OCI-LY7 (cell line): ENCODE measurements around the gene POR. TPM values are rescaled to one million over a fixed set of nuclear protein-coding genes. Genes with fewer than 3 reads are reported as not detected.

ENCODE experiments used
- BruUV-seq: library from RNA; stranded (reverse); fragments of 400-500 nt; replicated peaks from 2 replicates; lab custom pipeline; 2021; lab: Mats Ljungman, UMichigan
- CTCF ChIA-PET: fragments of 300-600 bp; sonication (Branson Sonifier 250); formaldehyde crosslinking; loops from one replicate; lab custom pipeline; 2022; ENCODE audit warnings: antibody characterized with exemption; ENCODE audit not compliant: unreplicated experiment; lab: Charles Lee
- POLR2A ChIA-PET: fragments of 300-600 bp; sonication (Branson Sonifier 250); formaldehyde crosslinking; loops from one replicate; lab custom pipeline; 2022; ENCODE audit warnings: antibody characterized with exemption; lab: Charles Lee
- DNase-seq: peaks from one replicate; pipeline ENCODE4 v3.0.0-alpha.2; 2015; ENCODE audit warnings: low spot score
- H2AFZ ChIP-seq: fragments of 200-600 bp; sonication (generic), shearing (Covaris generic); 2 replicates; pipeline ENCODE4 v1.6.1; 2014; ENCODE audit warnings: mild to moderate bottlenecking, antibody characterized with exemption, low read length, moderate library complexity
- H3K27ac ChIP-seq: fragments of 200-600 bp; sonication (generic); 2 replicates; pipeline ENCODE4 v1.5.1; 2014; ENCODE audit warnings: mixed run types, low read depth, mild to moderate bottlenecking, moderate library complexity, low read length, inconsistent platforms; ENCODE audit not compliant: poor library complexity, severe bottlenecking
- H3K36me3 ChIP-seq: fragments of 200-600 bp; sonication (generic); 2 replicates; pipeline ENCODE4 v1.6.1; 2014; ENCODE audit warnings: mild to moderate bottlenecking, antibody characterized with exemption, low read length, moderate library complexity, mixed read lengths; ENCODE audit not compliant: insufficient read depth
- H3K4me1 ChIP-seq: fragments of 200-600 bp; sonication (generic); 2 replicates; pipeline ENCODE4 v1.5.1; 2014; ENCODE audit warnings: mild to moderate bottlenecking, low read length; ENCODE audit not compliant: insufficient read depth, poor library complexity, severe bottlenecking
- H3K4me2 ChIP-seq: fragments of 200-600 bp; sonication (generic); 2 replicates; pipeline ENCODE4 v1.6.1; 2014; ENCODE audit warnings: mild to moderate bottlenecking, low read length
- H3K4me3 ChIP-seq: fragments of 200-600 bp; sonication (generic); 2 replicates; pipeline ENCODE4 v1.5.1; 2014; ENCODE audit warnings: mild to moderate bottlenecking, low read depth, low read length; ENCODE audit not compliant: poor library complexity, severe bottlenecking
- H3K79me2 ChIP-seq: fragments of 200-600 bp; sonication (generic); 2 replicates; pipeline ENCODE4 v1.6.1; 2016; ENCODE audit warnings: low read depth, mild to moderate bottlenecking, low read length, moderate library complexity, mixed read lengths; ENCODE audit not compliant: insufficient read depth
- H3K9me2 ChIP-seq: fragments of 200-600 bp; sonication (generic); 2 replicates; pipeline ENCODE4 v1.6.1; 2016; ENCODE audit warnings: mild to moderate bottlenecking, low read length, mixed read lengths; ENCODE audit not compliant: insufficient read depth
- H3K9me3 ChIP-seq: fragments of 200-600 bp; sonication (generic); 2 replicates; pipeline ENCODE4 v1.6.1; 2014; ENCODE audit warnings: mild to moderate bottlenecking, mixed run types, low read length, mixed read lengths
- H4K20me1 ChIP-seq: fragments of 200-600 bp; sonication (generic); 2 replicates; pipeline ENCODE4 v1.6.1; 2014; ENCODE audit warnings: mild to moderate bottlenecking, antibody characterized with exemption, low read length, moderate library complexity, mixed read lengths; ENCODE audit not compliant: insufficient read depth
- CTCF ChIP-seq: fragments of 200-600 bp; sonication (generic); conservative IDR thresholded peaks from 2 replicates; pipeline ENCODE4 v1.5.1; 2014; ENCODE audit warnings: mild to moderate bottlenecking, antibody characterized with exemption, low read length, moderate library complexity, mixed read lengths
- EZH2phosphoT487 ChIP-seq: fragments of 200-600 bp; sonication (generic); IDR thresholded peaks from 2 replicates; pipeline ENCODE4 v1.6.1; 2018; ENCODE audit warnings: low read depth, borderline replicate concordance, mild to moderate bottlenecking, mixed run types, antibody characterized with exemption, low read length, moderate library complexity, mixed read lengths
- intact Hi-C: fragments of 100-400 bp; cut with micrococcal nuclease; formaldehyde crosslinking; loops from one replicate; pipeline ENCODE4 v1.10.0; 2022; ENCODE audit not compliant: unreplicated experiment
- total RNA-seq, 2 experiments: library from RNA; depleted of rRNA in 1 of 2; stranded (reverse); fragments of >200 nt in 1 of 2; shearing (Covaris generic) in 1 of 2; gene quantifications; 2 replicates each; pipeline ENCODE4 v1.2.3, GENCODE V29; 2014 to 2022

Gene POR
- total RNA-seq, 2 experiments from 2014 or later = 41.5 to 45.2 TPM

DNA sequence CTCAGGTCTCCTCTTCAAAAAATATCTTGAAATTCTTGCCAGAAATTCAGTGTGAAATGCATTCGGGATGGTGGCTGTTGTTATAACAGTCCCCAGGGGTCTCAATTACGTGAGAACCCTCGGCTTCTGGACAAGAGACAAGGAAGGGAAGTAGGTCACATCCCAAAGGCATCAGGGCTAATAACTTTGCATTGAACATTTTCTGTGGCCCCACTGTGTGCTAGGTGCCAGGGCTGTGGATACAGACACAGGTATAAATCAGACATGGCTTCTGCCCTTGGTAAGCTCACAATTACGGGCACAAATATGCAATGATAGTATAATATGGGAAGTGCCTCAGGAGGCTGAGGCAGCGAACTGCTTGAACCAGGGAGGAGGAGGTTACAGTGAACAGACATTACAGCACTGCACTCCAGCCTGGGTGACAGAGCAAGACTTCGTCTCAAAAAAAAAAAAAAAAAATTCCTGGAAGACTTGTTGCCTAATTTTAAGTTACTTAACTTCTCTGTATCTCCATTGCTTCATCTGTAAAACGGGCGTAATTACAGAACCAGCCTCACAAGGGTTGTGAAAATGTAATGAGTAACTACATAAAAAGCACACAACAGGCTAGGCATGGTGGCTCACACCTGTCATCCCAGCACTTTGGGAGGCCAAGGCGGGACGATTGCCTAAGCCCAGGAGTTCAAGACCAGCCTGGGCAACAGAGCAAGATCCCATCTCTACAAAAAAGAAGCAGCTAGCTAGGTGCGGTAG, 38.7 kb upstream of the POR start:
- intact Hi-C loops = no loop called here
- peaks cover 11% of the 10 kb centered on the region for H3K36me3 ChIP-seq
- BruUV-seq = no TSS peak
- ChIA-PET CTCF (no interaction called here), POLR2A (interaction anchor here (0.5 to 0.9 kb wide), 2 partner anchors 34 to 382 kb away, joined by 3 read pairs; no protein-coding TSS in a partner anchor)
- TF ChIP-seq EZH2phosphoT487 (no peak), CTCF (no peak)
- H3K4me2 ChIP-seq = no peak overlapping the region
- peaks cover 18% of the 10 kb centered on the region for H3K4me1 ChIP-seq
- H3K79me2 ChIP-seq = peaks cover 9% of the 10 kb centered on the region; the same call in 1 of the 2 replicates
- no peak overlapping the region for H3K4me3 ChIP-seq
- H3K9me2 ChIP-seq = no peaks in the 10 kb centered on the region
- no peaks in the 10 kb centered on the region for H3K9me3 ChIP-seq
- H4K20me1 ChIP-seq = no peaks in the 10 kb centered on the region
- H3K27ac ChIP-seq = no peak overlapping the region
- peak overlapping the region; percentile 34; the same call in 1 of the 2 replicates for H2AFZ ChIP-seq
- no peak for DNase-seq

DNA sequence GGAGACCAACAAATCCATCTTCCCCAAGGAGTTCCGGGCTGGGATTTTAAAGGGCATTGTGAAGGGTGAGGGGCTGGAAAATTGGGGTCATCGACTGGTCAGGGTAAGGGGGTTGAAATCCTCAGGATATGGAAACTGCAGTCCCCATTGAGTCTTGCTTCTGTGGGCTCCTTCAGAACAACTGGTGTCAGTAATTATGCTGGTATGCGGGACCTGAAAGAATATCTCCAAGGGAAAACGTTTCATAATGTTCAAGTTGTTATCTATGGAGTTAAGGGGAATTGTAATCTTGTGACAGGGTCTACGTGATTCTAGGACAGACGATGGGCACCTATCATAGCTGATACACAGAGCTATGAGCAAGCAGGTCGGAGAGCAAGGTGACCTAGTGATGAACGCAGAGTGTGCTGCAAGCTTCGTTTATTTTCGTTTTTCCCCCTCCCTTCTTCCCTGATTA, 36.6 kb upstream of the POR start:
- peak overlapping the region; percentile 85 for H3K4me3 ChIP-seq
- DNase-seq = no peak
- peaks cover 30% of the 10 kb centered on the region for H3K36me3 ChIP-seq
- H3K9me2 ChIP-seq = no peaks in the 10 kb centered on the region
- H3K4me1 ChIP-seq = peaks cover 18% of the 10 kb centered on the region
- TSS peak; percentile 98 for BruUV-seq
- H3K27ac ChIP-seq = peak overlapping the region; percentile 43
- H3K79me2 ChIP-seq = peaks cover 9% of the 10 kb centered on the region; the same call in 1 of the 2 replicates
- ChIA-PET CTCF (no interaction called here), POLR2A (interaction anchor here (0.7 to 1.1 kb wide), 3 partner anchors 19 to 36 kb away, joined by 3 to 4 read pairs (median 3); no protein-coding TSS in a partner anchor)
- H2AFZ ChIP-seq = peak overlapping the region; percentile 82
- no peaks in the 10 kb centered on the region for H4K20me1 ChIP-seq
- intact Hi-C loops = loop anchor here (1.0 kb wide), 1 partner anchor 37 kb away; the partner anchor contains the start of gene POR
- no peaks in the 10 kb centered on the region for H3K9me3 ChIP-seq
- peak overlapping the region; percentile 92 for H3K4me2 ChIP-seq
- TF ChIP-seq EZH2phosphoT487 (no peak), CTCF (no peak)
